Nephron progenitor cell (in vitro differentiated cells): Measurements from ENCODE around the gene RAD51B.
A peak's percentile ranks its signal among the peaks of the same experiment; 100 is the strongest.

Experiments
- DNase-seq: peaks from one replicate; pipeline ENCODE4 v3.0.0; 2021
- H3K27ac Mint-ChIP-seq: 2 replicates; pipeline ENCODE4 v1.8.0; 2021; ENCODE audit warnings: mild to moderate bottlenecking, moderate library complexity, mixed read lengths
- H3K27me3 Mint-ChIP-seq: 2 replicates; pipeline ENCODE4 v1.8.0; 2021; ENCODE audit warnings: mild to moderate bottlenecking, low read depth, mixed read lengths; ENCODE audit not compliant: poor library complexity
- H3K36me3 Mint-ChIP-seq: 2 replicates; pipeline ENCODE4 v1.8.0; 2021; ENCODE audit warnings: low read depth, mixed read lengths
- H3K4me1 Mint-ChIP-seq: 2 replicates; pipeline ENCODE4 v1.8.0; 2021; ENCODE audit warnings: mixed read lengths
- H3K4me3 Mint-ChIP-seq: 2 replicates; pipeline ENCODE4 v1.8.0; 2021; ENCODE audit warnings: mild to moderate bottlenecking, moderate library complexity, mixed read lengths
- H3K9me3 Mint-ChIP-seq: 2 replicates; pipeline ENCODE4 v1.8.0; 2021; ENCODE audit warnings: mild to moderate bottlenecking, moderate library complexity, mixed read lengths
- CTCF ChIP-seq: fragments of 200-600 bp; sonication (generic); IDR thresholded peaks from 2 replicates; pipeline ENCODE4 v1.5.0; 2021; ENCODE audit warnings: antibody characterized with exemption

RAD51B gene

GRCh38 chr14:68243450-68244010 lies 424.0 kb downstream of the RAD51B start:
- Mint-ChIP-seq H3K9me3 (peaks cover 6% of the 10 kb centered on the region), H3K4me1 (peaks cover 86% of the 10 kb centered on the region), H3K27ac (no peak overlapping the region), H3K36me3 (peaks cover 5% of the 10 kb centered on the region), H3K27me3 (no peaks in the 10 kb centered on the region), H3K4me3 (no peak overlapping the region)
- TF ChIP-seq CTCF, result no peak
- no peak for DNase-seq

DNA sequence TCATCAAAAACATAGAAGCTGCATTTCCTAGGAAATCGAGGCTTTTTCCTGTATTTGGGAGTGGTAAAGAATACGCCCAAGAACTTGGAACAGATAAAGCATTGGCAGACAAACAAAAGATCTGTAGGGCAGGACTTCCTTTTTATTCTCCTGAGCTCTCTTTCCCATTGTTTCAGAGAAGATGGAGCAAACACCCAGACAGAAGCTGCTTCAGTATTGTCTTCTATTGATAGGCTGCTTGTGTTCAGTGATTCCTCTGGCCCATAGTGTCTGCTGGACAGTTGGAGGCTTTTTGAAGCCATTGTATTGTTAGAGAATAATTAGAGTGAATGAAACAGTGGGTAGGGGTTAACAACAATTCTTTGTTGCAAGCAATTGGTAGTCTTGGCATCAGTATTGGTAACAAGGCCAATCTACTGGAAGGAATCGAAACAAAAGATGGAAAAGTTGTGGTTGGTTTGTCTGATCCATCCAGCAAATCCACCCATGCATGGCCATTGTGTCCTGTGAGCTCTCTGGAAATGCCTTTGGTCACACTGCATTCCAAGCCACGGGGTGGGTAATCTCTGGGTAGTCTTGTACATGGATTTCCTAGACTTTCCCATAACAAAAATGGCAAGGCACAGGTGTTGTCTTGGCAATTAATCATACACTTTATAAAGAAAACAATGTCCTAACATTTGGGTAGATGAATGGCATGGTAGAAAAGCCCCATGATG lies 424.8 kb downstream of the RAD51B start:
- Mint-ChIP-seq H3K27ac (no peak overlapping the region), H3K36me3 (peaks cover 2% of the 10 kb centered on the region), H3K4me3 (no peak overlapping the region), H3K27me3 (no peaks in the 10 kb centered on the region), H3K9me3 (peaks cover 2% of the 10 kb centered on the region), H3K4me1 (peaks cover 91% of the 10 kb centered on the region)
- no peak for DNase-seq
- no peak for TF ChIP-seq CTCF

DNA sequence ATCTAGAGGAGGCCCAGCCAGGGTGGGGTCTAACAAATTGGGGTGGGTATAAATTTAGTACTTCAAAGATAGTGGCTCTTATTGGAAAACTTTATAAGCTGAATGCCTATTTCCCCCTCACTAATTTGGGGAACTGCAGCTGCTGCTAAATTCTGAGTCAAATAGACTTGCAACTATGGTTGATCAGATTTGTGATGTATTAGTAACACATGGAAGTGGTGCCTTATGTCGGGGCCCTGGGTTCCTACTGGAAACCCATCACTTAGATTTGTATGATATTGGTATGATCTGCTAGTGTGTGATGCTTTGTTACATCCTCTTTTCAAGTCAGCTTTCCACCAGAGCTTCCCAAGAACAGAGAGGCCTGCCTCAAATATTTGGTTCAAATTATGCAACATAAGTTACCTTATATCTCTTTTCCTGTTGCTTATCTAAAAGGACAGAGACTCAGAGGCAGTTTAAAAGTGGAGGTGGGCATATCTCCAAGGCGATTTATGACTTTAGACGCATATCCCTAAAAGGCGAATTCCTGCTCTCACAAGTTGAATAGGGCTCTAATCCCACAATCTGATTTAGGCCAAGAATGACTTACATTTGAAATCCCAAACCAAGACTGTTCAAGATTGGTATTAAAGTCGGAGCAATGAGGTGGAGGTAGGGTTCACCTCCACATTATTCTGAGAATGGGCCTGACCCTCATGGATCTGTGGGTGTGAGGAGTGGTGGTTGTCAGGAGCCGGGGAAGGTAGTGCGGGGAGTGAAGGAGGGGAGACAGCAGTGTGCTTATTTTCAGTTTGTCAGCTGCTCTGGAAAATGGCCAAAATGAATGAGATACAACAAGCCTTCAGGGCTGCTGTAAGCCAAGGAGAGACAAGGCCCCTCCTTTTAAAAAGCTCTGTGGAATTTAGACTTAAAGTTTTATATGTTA lies 425.8 kb downstream of the RAD51B start:
- Mint-ChIP-seq H3K36me3 (no peaks in the 10 kb centered on the region), H3K4me3 (peak overlapping the region; percentile 16), H3K9me3 (no peaks in the 10 kb centered on the region), H3K27ac (peak overlapping the region; percentile 96), H3K4me1 (peaks cover 92% of the 10 kb centered on the region), H3K27me3 (no peaks in the 10 kb centered on the region)
- TF ChIP-seq CTCF, result no peak
- DNase-seq, result no peak

- no peak for DNase-seq
- H3K27me3 Mint-ChIP-seq, result no peaks in the 10 kb centered on the region
- peaks cover 93% of the 10 kb centered on the region for H3K4me1 Mint-ChIP-seq
- H3K4me3 Mint-ChIP-seq, result peak overlapping the region; percentile 9
- H3K27ac Mint-ChIP-seq, result peak overlapping the region; percentile 96
- H3K36me3 Mint-ChIP-seq, result no peaks in the 10 kb centered on the region
- no peaks in the 10 kb centered on the region for H3K9me3 Mint-ChIP-seq
- no peak for TF ChIP-seq CTCF
Observed at GRCh38 chr14:68246074-68246785, 426.7 kb downstream of the RAD51B start.

GRCh38 chr14:68246786-68247105 lies 427.2 kb downstream of the RAD51B start:
- no peak for TF ChIP-seq CTCF
- no peak for DNase-seq
- H3K36me3 Mint-ChIP-seq, result no peaks in the 10 kb centered on the region
- H3K27ac Mint-ChIP-seq, result peak overlapping the region; percentile 96
- H3K4me3 Mint-ChIP-seq, result no peak overlapping the region
- H3K4me1 Mint-ChIP-seq, result peaks cover 94% of the 10 kb centered on the region
- no peaks in the 10 kb centered on the region for H3K27me3 Mint-ChIP-seq
- H3K9me3 Mint-ChIP-seq, result no peaks in the 10 kb centered on the region
